ENCODE data around the gene GNG12. TPM values are rescaled to one million over a fixed set of nuclear protein-coding genes. Genes with fewer than 3 reads are reported as not detected.
"Not testable (repeated sequence)": the region's sequence is repeated elsewhere in the genome, so short reads cannot be mapped to it uniquely, and the experiment has no call there.

The GNG12 gene
- total and polyA plus RNA-seq, 2 experiments from 2014 or later: 25.4 to 33.9 TPM

DNA sequence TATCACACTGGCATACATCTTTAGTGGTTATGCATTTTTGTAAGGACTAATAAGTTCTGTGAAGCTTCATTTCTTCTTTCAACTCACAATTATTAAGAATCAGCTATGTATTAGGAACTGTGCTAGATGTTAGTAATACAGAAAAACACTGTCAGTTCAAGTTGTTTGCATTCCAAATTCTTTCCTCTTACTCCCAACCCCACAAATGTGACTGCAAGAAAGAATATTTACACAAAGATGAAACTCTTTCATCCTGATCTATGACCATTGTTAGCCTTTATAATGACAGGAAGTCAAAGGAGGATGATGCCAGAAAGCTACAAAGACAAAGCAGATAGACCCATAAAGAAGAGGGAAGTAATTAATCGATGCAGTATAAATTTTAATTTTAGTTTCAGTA is 169.2 kb downstream of the GNG12 start:
- Histone ChIP-seq H3K36me3 (no peaks in the 10 kb centered on the region), H3K9me3 (ENCODE audit: low read depth) (no peaks in the 10 kb centered on the region), H3K4me1 (ENCODE audit: low read depth) (no peaks in the 10 kb centered on the region), H3K4me3 (no peak overlapping the region), H3K27ac (no peak overlapping the region), H3K27me3 (no peaks in the 10 kb centered on the region)
- TF ChIP-seq, protein P1, sequence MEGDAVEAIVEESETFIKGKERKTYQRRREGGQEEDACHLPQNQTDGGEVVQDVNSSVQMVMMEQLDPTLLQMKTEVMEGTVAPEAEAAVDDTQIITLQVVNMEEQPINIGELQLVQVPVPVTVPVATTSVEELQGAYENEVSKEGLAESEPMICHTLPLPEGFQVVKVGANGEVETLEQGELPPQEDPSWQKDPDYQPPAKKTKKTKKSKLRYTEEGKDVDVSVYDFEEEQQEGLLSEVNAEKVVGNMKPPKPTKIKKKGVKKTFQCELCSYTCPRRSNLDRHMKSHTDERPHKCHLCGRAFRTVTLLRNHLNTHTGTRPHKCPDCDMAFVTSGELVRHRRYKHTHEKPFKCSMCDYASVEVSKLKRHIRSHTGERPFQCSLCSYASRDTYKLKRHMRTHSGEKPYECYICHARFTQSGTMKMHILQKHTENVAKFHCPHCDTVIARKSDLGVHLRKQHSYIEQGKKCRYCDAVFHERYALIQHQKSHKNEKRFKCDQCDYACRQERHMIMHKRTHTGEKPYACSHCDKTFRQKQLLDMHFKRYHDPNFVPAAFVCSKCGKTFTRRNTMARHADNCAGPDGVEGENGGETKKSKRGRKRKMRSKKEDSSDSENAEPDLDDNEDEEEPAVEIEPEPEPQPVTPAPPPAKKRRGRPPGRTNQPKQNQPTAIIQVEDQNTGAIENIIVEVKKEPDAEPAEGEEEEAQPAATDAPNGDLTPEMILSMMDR (IDR thresholded peaks at IDR 0.05; ENCODE audit: low read depth, low read length): no peak
- no peak for DNase-seq (ENCODE audit: low read depth in 1 of 2, low spot score in 1 of 2)

DNA sequence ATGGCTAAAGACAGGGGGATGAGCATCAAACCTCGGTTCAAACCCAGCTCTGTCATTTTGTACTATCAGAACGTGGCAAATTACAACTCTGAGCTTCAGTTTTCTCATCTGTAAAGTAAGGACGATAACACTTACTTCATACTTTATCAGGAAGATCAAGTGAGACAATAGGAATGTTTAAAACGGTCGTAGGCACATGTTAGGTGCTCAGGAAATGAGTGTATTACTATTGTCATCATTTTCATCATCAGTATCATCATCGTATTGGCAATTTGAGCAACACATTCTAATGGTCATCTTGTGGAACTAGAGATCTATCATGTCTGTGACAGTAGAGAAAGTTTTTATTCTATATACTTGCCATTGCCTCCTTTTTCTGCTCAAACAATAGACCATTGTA is 170.4 kb downstream of the GNG12 start:
- H3K4me3 ChIP-seq: no peak overlapping the region
- no peak for DNase-seq (ENCODE audit: low read depth in 1 of 2, low spot score in 1 of 2)
- no peaks in the 10 kb centered on the region for H3K36me3 ChIP-seq
- no peak overlapping the region for H3K27ac ChIP-seq
- TF ChIP-seq, protein P1 (IDR thresholded peaks at IDR 0.05; ENCODE audit: low read depth, low read length): no peak
- no peaks in the 10 kb centered on the region for H3K27me3 ChIP-seq
- no peaks in the 10 kb centered on the region for H3K4me1 ChIP-seq (ENCODE audit: low read depth)
- H3K9me3 ChIP-seq (ENCODE audit: low read depth): no peaks in the 10 kb centered on the region

DNA sequence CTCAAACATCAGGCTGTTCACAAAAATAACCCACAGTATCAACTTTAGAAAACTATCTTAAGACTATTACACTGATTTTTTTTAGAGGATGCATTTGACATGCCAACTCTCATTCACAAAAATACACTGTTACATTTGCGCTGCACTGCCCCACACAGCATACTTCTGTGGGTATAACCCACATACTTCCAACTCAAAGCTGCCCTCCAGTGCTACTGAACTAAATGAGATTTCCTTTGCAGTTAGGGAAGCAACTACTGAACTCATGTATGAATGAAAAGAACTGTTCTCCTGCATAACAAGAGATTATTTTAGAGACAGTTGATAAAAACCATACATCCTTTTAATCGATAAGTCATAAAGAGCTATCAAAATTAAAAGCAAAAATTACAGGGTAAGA is 174.0 kb downstream of the GNG12 start:
- no peak overlapping the region for H3K27ac ChIP-seq
- no peaks in the 10 kb centered on the region for H3K27me3 ChIP-seq
- TF ChIP-seq, protein P1 (IDR thresholded peaks at IDR 0.05; ENCODE audit: low read depth, low read length): no peak
- no peaks in the 10 kb centered on the region for H3K4me1 ChIP-seq (ENCODE audit: low read depth)
- H3K4me3 ChIP-seq: no peak overlapping the region
- no peaks in the 10 kb centered on the region for H3K36me3 ChIP-seq
- H3K9me3 ChIP-seq (ENCODE audit: low read depth): no peaks in the 10 kb centered on the region
- DNase-seq (ENCODE audit: low read depth in 1 of 2, low spot score in 1 of 2): no peak

DNA sequence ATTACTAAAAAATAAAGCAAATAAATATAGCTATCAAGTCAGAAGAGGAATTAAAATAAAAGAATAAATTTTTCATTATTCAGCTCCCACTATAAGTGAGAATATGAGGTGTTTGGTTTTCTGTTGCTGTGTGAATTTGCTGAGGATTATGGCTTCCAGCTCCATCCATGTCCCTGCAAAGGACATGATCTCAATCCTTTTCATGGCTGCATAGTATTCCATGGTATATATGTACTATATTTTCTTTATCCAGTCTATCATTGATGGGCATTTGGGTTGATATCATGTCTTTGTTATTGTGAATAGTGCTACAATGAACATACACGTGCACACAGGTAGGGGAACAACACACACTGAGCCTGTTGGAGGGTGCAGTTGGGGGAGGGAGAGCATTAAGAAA is 176.1 kb downstream of the GNG12 start:
- not testable (repeated sequence) for H3K36me3 ChIP-seq

DNA sequence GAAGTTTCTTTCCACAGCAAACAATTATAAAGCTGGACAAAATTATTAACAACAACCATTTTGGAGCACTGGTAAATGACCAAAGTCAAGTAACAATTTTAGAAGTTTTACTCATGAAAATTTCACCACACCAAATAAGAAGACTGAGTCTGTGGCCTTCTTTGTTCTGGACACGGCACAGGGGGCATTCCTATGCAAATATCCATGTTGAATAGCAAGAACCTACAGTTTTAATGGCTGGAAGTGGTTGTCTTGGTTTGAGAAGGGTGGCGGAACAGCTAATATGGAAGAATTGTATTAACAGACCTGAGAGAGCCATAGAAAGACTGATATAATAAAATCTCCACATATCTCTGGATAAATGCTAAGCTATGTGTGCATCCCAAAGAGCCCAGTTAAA is 177.7 kb downstream of the GNG12 start:
- no peaks in the 10 kb centered on the region for H3K27me3 ChIP-seq
- H3K36me3 ChIP-seq: no peaks in the 10 kb centered on the region
- no peak overlapping the region for H3K4me3 ChIP-seq
- no peaks in the 10 kb centered on the region for H3K9me3 ChIP-seq (ENCODE audit: low read depth)
- TF ChIP-seq, protein P1 (IDR thresholded peaks at IDR 0.05; ENCODE audit: low read depth, low read length): no peak
- no peaks in the 10 kb centered on the region for H3K4me1 ChIP-seq (ENCODE audit: low read depth)
- no peak for DNase-seq (ENCODE audit: low read depth in 1 of 2, low spot score in 1 of 2)
- no peak overlapping the region for H3K27ac ChIP-seq

More for the DNA sequence above, 176.1 kb downstream of the GNG12 start:
- H3K27me3 ChIP-seq; H3K27ac ChIP-seq; DNase-seq (ENCODE audit: low read depth in 1 of 2, low spot score in 1 of 2); H3K4me3 ChIP-seq; H3K9me3 ChIP-seq (ENCODE audit: low read depth); H3K4me1 ChIP-seq (ENCODE audit: low read depth): not testable (repeated sequence)

DNA sequence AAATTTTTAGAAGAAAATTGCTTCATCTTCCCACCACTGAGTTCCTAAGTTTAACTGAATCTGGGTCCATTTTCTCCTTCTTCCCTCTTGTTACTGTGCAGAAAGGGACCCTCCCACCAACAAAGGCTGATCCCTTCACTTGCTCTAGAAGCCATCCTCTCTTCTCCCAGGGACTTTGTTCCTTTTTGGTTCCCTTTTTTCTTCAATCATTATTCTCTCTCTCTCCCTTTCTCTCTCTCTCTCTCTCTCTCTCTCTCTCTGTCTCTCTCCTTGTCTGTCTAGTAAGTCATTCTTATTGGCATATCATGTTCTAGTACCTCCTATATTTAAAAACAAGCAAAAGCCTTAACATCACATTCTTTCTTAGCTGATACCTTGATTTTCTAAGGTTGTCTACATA is 180.0 kb downstream of the GNG12 start:
- no peak overlapping the region for H3K27ac ChIP-seq

More for the DNA sequence above, 180.0 kb downstream of the GNG12 start:
- Histone ChIP-seq H3K9me3 (ENCODE audit: low read depth) (no peaks in the 10 kb centered on the region), H3K4me3 (no peak overlapping the region), H3K4me1 (ENCODE audit: low read depth) (no peaks in the 10 kb centered on the region), H3K36me3 (no peaks in the 10 kb centered on the region), H3K27me3 (no peaks in the 10 kb centered on the region)
- TF ChIP-seq, protein P1 (IDR thresholded peaks at IDR 0.05; ENCODE audit: low read depth, low read length): no peak
- no peak for DNase-seq (ENCODE audit: low read depth in 1 of 2, low spot score in 1 of 2)

Measured in cardiac muscle cell (in vitro differentiated cells and primary cell).